NT2/D1 (cell line): Measurements from ENCODE around the gene RPS5.

Experiments used
- DNase-seq: peaks from one replicate; pipeline ENCODE4 v3.0.0-alpha.2; 2011; ENCODE audit warnings: low read depth, low spot score
- H3K27me3 ChIP-seq: 2 replicates; pipeline ENCODE4 v1.6.0; 2011; ENCODE audit warnings: mild to moderate bottlenecking; ENCODE audit not compliant: insufficient read length, insufficient read depth
- H3K36me3 ChIP-seq: 2 replicates; pipeline ENCODE4 v1.6.1; 2011; ENCODE audit warnings: mild to moderate bottlenecking, low read length, mixed read lengths; ENCODE audit not compliant: insufficient read depth, insufficient read length
- H3K4me1 ChIP-seq: 2 replicates; pipeline ENCODE4 v1.5.1; 2011; ENCODE audit not compliant: insufficient read depth, insufficient read length
- H3K4me3 ChIP-seq: 2 replicates; pipeline ENCODE4 v1.5.1; 2011; ENCODE audit warnings: low read depth; ENCODE audit not compliant: insufficient read length
- H3K9ac ChIP-seq: 2 replicates; pipeline ENCODE4 v1.6.0; 2011; ENCODE audit warnings: low read depth; ENCODE audit not compliant: insufficient read length
- H3K9me3 ChIP-seq: 2 replicates; pipeline ENCODE4 v1.5.1; 2011; ENCODE audit warnings: mild to moderate bottlenecking, low read length; ENCODE audit not compliant: insufficient read depth
- SUZ12 ChIP-seq: IDR thresholded peaks from 2 replicates; pipeline ENCODE4 v1.6.1; 2011; ENCODE audit not compliant: insufficient read length, insufficient read depth; ENCODE audit errors: extremely low read depth
- YY1 ChIP-seq: IDR thresholded peaks from 2 replicates; pipeline ENCODE4 v1.6.1; 2011; ENCODE audit not compliant: insufficient read length, insufficient read depth
- ZNF274 ChIP-seq: IDR thresholded peaks from 2 replicates; pipeline ENCODE4 v1.6.1; 2011; ENCODE audit warnings: mild to moderate bottlenecking, low read depth, low read length

RPS5 gene

DNA sequence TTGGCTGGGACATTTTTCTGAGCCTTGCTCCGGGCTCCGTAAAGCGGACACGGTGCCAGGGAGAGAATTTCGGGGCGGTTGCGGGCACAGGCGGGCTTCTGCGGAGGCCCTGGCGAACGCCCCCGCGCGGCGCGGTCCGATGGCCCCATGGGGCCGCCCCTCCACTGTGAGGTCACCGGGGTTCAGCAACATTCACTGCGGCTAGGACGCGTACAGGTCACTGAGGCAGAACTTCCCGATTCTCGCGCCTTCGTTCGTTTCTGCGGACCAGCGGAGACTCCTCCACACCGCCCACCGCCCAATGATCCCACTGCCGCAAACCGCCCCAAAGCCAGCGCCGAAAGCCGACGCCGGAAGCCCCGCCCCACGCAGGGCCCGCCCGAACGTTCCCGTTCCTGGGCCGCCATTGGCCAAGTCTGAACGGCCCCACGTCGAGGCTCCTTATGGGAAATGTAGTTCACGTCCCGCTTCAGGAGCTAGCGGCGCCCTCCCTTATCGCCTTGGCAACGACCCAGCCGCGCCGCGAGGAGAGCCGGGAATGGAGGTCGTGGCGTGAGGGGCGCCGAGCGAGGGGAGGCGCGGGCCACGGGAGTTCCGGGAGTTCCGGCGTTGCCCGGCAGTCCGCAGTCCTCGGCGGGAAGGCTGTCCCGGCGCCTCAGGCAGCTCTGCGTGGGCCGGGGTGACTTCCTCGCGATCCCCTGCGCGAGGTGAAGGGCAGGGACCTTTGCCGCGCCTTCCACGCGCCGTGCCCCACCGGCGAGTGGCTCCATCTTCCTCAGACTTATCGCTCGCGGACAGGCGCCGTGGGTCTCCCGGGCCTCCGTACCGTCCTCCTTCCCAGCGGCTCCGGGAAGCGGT, 21.3 kb downstream of the RPS5 start, which contains the start of gene ZNF584:
TSS of gene ZNF584 (plus strand) at position 498 of the 858 bp plus-strand sequence. CDS start 499 bp downstream, outside the sequence.
- Histone ChIP-seq H3K36me3 (peaks cover 4% of the 10 kb centered on the region), H3K27me3 (no peaks in the 10 kb centered on the region), H3K9ac (peak within 1 kb of the TSS; percentile 92), H3K4me1 (peaks cover 2% of the 10 kb centered on the region), H3K9me3 (no peaks in the 10 kb centered on the region), H3K4me3 (peak within 1 kb of the TSS; percentile 96)
- DNase-seq = peak; percentile 81
- TF ChIP-seq ZNF274 = no peak
- TF ChIP-seq SUZ12 = no peak
- no peak for TF ChIP-seq YY1

GRCh38 chr19:58409010-58409790, 22.1 kb downstream of the RPS5 start:
- peak overlapping the region; percentile 92 for H3K9ac ChIP-seq
- H3K4me1 ChIP-seq = peaks cover 2% of the 10 kb centered on the region
- peaks cover 4% of the 10 kb centered on the region for H3K36me3 ChIP-seq
- H3K27me3 ChIP-seq = no peaks in the 10 kb centered on the region
- DNase-seq = no peak
- no peaks in the 10 kb centered on the region for H3K9me3 ChIP-seq
- TF ChIP-seq SUZ12 = no peak
- peak overlapping the region; percentile 96 for H3K4me3 ChIP-seq

GRCh38 chr19:58416604-58417003, 29.5 kb downstream of the RPS5 start:
- Histone ChIP-seq H3K9ac (no peak overlapping the region), H3K27me3 (no peaks in the 10 kb centered on the region), H3K9me3 (no peaks in the 10 kb centered on the region), H3K4me1 (no peaks in the 10 kb centered on the region), H3K36me3 (peaks cover 39% of the 10 kb centered on the region), H3K4me3 (no peak overlapping the region)
- no peak for DNase-seq
- no peak for TF ChIP-seq YY1
- TF ChIP-seq SUZ12 = no peak
- TF ChIP-seq ZNF274 = no peak

- Histone ChIP-seq H3K9me3 (no peaks in the 10 kb centered on the region), H3K4me1 (no peaks in the 10 kb centered on the region), H3K4me3 (no peak overlapping the region), H3K9ac (no peak overlapping the region), H3K27me3 (no peaks in the 10 kb centered on the region), H3K36me3 (peaks cover 39% of the 10 kb centered on the region)
- no peak for DNase-seq
- no peak for TF ChIP-seq ZNF274
- TF ChIP-seq YY1 = no peak
- no peak for TF ChIP-seq SUZ12
These were observed 30.0 kb downstream of the RPS5 start for GRCh38 chr19:58417071-58417470.

GRCh38 chr19:58428617-58429016, 41.5 kb downstream of the RPS5 start:
- no peak for DNase-seq
- H3K4me1 ChIP-seq = no peaks in the 10 kb centered on the region
- no peak overlapping the region for H3K4me3 ChIP-seq
- TF ChIP-seq YY1 (no peak), SUZ12 (no peak), ZNF274 (no peak)
- H3K36me3 ChIP-seq = peaks cover 31% of the 10 kb centered on the region
- H3K27me3 ChIP-seq = no peaks in the 10 kb centered on the region
- peaks cover 43% of the 10 kb centered on the region for H3K9me3 ChIP-seq
- H3K9ac ChIP-seq = no peak overlapping the region

DNA sequence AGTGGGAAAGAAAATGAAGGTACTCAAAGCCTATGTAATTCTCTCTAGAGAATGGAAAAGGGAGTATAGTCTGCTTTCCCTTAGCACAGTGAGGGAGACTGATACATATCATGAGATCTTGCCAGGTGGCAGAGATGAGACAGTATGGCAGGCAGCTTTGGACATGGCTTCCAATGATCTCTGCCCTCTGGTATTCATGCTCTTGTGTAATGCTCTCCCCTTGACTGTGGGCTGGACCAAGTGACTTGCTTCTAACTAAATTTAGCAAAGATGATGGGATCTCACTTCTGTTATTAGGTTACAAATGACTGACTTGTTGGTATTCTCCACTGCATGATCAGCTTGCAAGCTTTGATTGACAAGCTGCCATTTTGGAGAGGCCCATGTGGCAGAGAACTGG, 42.7 kb downstream of the RPS5 start:
- Histone ChIP-seq H3K4me3 (no peak overlapping the region), H3K9me3 (peaks cover 55% of the 10 kb centered on the region), H3K4me1 (no peaks in the 10 kb centered on the region), H3K27me3 (no peaks in the 10 kb centered on the region), H3K9ac (no peak overlapping the region), H3K36me3 (peaks cover 42% of the 10 kb centered on the region)
- TF ChIP-seq ZNF274 (no peak), SUZ12 (no peak), YY1 (no peak)
- DNase-seq = no peak

GRCh38 chr19:58434217-58434616, 47.1 kb downstream of the RPS5 start:
- Histone ChIP-seq H3K4me3 (no peak overlapping the region), H3K9ac (no peak overlapping the region), H3K27me3 (no peaks in the 10 kb centered on the region), H3K4me1 (no peaks in the 10 kb centered on the region), H3K9me3 (peaks cover 80% of the 10 kb centered on the region), H3K36me3 (peaks cover 74% of the 10 kb centered on the region)
- TF ChIP-seq SUZ12 = no peak
- no peak for TF ChIP-seq YY1
- TF ChIP-seq ZNF274 = no peak
- no peak for DNase-seq
